Peyer's patch (tissue), 4 donors: ENCODE measurements around the gene PRRG1.

Source experiments
- CTCF ChIP-seq, 6 experiments: fragments of 450-650 bp in 4 of 6; fragments of 200-600 bp in 2 of 6; sonication (generic) in 1 of 6; IDR thresholded peaks; one replicate each; pipeline ENCODE4 v1.5.1; 2017 to 2019; ENCODE audit warnings: antibody characterized with exemption in 6 of 6, mild to moderate bottlenecking in 3 of 6, moderate library complexity in 1 of 6
- POLR2A ChIP-seq, 2 donors: fragments of 450-650 bp; IDR thresholded peaks; one replicate each; pipeline ENCODE4 v1.5.1; 2017; ENCODE audit warnings: antibody characterized with exemption in 2 of 2, mild to moderate bottlenecking in 2 of 2, moderate library complexity in 2 of 2

GRCh38 chrX:37357436-37357835 lies 8.3 kb downstream of the PRRG1 start:
- TF ChIP-seq POLR2A (IDR thresholded peaks at IDR 0.05) (no peak), CTCF (IDR thresholded peaks at IDR 0.05) (no peak)
